Measurements from ENCODE around the gene F7. TPM values are rescaled to one million over a fixed set of nuclear protein-coding genes. Genes with fewer than 3 reads are reported as not detected.

Gene F7
- total and polyA plus RNA-seq, 2 donors (not counting 1 experiment from before 2014, with no cell fraction given): not detected

DNA sequence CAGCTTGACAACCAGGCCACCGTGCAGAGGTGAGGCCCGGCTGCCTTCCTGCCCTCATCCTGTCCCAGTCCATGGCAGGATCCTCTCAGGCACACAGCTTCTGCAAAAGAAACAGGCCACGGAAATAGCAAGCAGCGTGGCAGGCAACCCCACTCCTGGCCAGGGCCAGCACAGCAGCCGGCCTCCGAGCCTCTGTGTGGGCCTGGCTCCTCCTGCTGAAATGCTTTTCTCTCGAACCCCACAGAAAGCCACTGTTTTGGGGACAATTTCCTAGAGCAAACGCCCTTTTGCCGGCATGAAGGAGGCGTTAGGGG is 39.5 kb upstream of the F7 start:
- H3K4me1 Mint-ChIP-seq: no peaks in the 10 kb centered on the region
- CTCF ChIA-PET: no interaction called here

DNA sequence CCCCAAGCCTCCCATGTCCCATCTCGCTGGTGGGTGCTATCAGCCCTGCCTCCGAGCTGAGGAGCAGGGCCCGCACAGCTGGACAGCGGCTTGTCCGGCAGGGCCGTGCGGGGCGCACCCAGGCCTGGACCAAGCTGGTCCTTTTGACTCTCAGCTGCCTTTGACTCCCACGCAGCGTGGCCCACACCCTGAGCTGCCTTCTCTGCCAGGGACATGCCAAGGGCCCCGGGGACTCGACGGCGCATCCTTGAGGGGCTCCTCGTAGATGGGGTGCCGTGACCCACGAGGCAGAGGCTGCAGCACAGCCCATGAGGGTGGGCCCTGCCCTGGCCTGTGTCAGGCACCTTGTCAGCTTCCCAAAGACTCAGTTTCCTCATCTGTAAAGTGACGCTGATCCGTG is 38.8 kb upstream of the F7 start:
- Histone ChIP-seq H3K27me3 (replicated peaks in 1 of 4; ENCODE audit: control extremely low read depth in 1 of 4, control insufficient read depth in 3 of 4, insufficient read depth in 4 of 4, low read length in 3 of 4) (no peaks in the 10 kb centered on the region), H3K79me2 (ENCODE audit: control insufficient read depth, insufficient read depth, low read length) (no peaks in the 10 kb centered on the region), H4K20me1 (ENCODE audit: control insufficient read depth, insufficient read depth, low read length, poor library complexity, severe bottlenecking) (no peaks in the 10 kb centered on the region), H3K36me3 (replicated peaks in 1 of 2; ENCODE audit: control extremely low read depth in 1 of 2, control insufficient read depth in 1 of 2, extremely low read depth in 1 of 2, insufficient read depth in 2 of 2, low read length in 1 of 2) (no peaks in the 10 kb centered on the region), H3K27ac (ENCODE audit: low read length in 2 of 2) (no peak overlapping the region), H3K4me3 (ENCODE audit: control extremely low read depth in 1 of 5, extremely low read depth in 1 of 5, insufficient read depth in 1 of 5, low read depth in 2 of 5, low read length in 4 of 5) (no peak overlapping the region), H3K4me1 (ENCODE audit: control insufficient read depth in 2 of 2, insufficient read depth in 2 of 2, low read length in 2 of 2) (no peaks in the 10 kb centered on the region), H3K4me2 (replicated peaks; ENCODE audit: low read depth, low read length, poor library complexity, severe bottlenecking) (no peak overlapping the region), H2AFZ (ENCODE audit: insufficient read depth, low read depth, low read length, poor library complexity, severe bottlenecking) (no peak overlapping the region), H3K9me3 (ENCODE audit: control extremely low read depth in 1 of 3, control insufficient read depth in 2 of 3, insufficient read depth in 1 of 3, low read length in 2 of 3) (no peaks in the 10 kb centered on the region), H3K9ac (ENCODE audit: low read length) (no peak overlapping the region)
- intact Hi-C loops (cut with micrococcal nuclease): no loop called here
- POLR2A ChIA-PET: no interaction called here
- DNase-seq (no peak), ATAC-seq (ENCODE audit: low read depth) (no peak)
- no peaks in the 10 kb centered on the region for H3K27me3 Mint-ChIP-seq
- WGBS (ENCODE audit: insufficient coverage): 93% methylated on average over 19 of the region's 19 CpGs
- CTCF ChIA-PET: no interaction called here
- TF ChIP-seq, protein P1, sequence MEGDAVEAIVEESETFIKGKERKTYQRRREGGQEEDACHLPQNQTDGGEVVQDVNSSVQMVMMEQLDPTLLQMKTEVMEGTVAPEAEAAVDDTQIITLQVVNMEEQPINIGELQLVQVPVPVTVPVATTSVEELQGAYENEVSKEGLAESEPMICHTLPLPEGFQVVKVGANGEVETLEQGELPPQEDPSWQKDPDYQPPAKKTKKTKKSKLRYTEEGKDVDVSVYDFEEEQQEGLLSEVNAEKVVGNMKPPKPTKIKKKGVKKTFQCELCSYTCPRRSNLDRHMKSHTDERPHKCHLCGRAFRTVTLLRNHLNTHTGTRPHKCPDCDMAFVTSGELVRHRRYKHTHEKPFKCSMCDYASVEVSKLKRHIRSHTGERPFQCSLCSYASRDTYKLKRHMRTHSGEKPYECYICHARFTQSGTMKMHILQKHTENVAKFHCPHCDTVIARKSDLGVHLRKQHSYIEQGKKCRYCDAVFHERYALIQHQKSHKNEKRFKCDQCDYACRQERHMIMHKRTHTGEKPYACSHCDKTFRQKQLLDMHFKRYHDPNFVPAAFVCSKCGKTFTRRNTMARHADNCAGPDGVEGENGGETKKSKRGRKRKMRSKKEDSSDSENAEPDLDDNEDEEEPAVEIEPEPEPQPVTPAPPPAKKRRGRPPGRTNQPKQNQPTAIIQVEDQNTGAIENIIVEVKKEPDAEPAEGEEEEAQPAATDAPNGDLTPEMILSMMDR (IDR thresholded peaks at IDR 0.05): no peak
- TF ChIP-seq EZH2 (IDR thresholded peaks at IDR 0.05; ENCODE audit: borderline replicate concordance, insufficient read depth, low read depth, low read length, poor library complexity, severe bottlenecking): no peak
- H3K27ac Mint-ChIP-seq: no peak overlapping the region
- no peaks in the 10 kb centered on the region for H3K9me3 Mint-ChIP-seq (ENCODE audit: insufficient read depth)
- H3K4me1 Mint-ChIP-seq: no peaks in the 10 kb centered on the region
- no peak overlapping the region for H3K4me3 Mint-ChIP-seq

More for the DNA sequence above, 39.5 kb upstream of the F7 start:
- WGBS (ENCODE audit: insufficient coverage): 91% methylated on average over 10 of the region's 10 CpGs
- Mint-ChIP-seq H3K4me3 (no peak overlapping the region), H3K27me3 (no peaks in the 10 kb centered on the region), H3K27ac (no peak overlapping the region), H3K9me3 (ENCODE audit: insufficient read depth) (no peaks in the 10 kb centered on the region)
- POLR2A ChIA-PET: no interaction called here
- Histone ChIP-seq H2AFZ (ENCODE audit: insufficient read depth, low read depth, low read length, poor library complexity, severe bottlenecking) (no peak overlapping the region), H3K79me2 (ENCODE audit: control insufficient read depth, insufficient read depth, low read length) (no peaks in the 10 kb centered on the region), H3K4me2 (replicated peaks; ENCODE audit: low read depth, low read length, poor library complexity, severe bottlenecking) (no peak overlapping the region), H3K27ac (ENCODE audit: low read length in 2 of 2) (no peak overlapping the region), H4K20me1 (ENCODE audit: control insufficient read depth, insufficient read depth, low read length, poor library complexity, severe bottlenecking) (no peaks in the 10 kb centered on the region), H3K4me1 (ENCODE audit: control insufficient read depth in 2 of 2, insufficient read depth in 2 of 2, low read length in 2 of 2) (no peaks in the 10 kb centered on the region), H3K9ac (ENCODE audit: low read length) (no peak overlapping the region), H3K27me3 (replicated peaks in 1 of 4; ENCODE audit: control extremely low read depth in 1 of 4, control insufficient read depth in 3 of 4, insufficient read depth in 4 of 4, low read length in 3 of 4) (no peaks in the 10 kb centered on the region), H3K36me3 (replicated peaks in 1 of 2; ENCODE audit: control extremely low read depth in 1 of 2, control insufficient read depth in 1 of 2, extremely low read depth in 1 of 2, insufficient read depth in 2 of 2, low read length in 1 of 2) (no peaks in the 10 kb centered on the region), H3K9me3 (ENCODE audit: control extremely low read depth in 1 of 3, control insufficient read depth in 2 of 3, insufficient read depth in 1 of 3, low read length in 2 of 3) (no peaks in the 10 kb centered on the region), H3K4me3 (ENCODE audit: control extremely low read depth in 1 of 5, extremely low read depth in 1 of 5, insufficient read depth in 1 of 5, low read depth in 2 of 5, low read length in 4 of 5) (no peak overlapping the region)
- no peak for DNase-seq
- intact Hi-C loops (cut with micrococcal nuclease): no loop called here
- ATAC-seq (ENCODE audit: low read depth): no peak
- TF ChIP-seq, protein P1 (IDR thresholded peaks at IDR 0.05): no peak

Measured in B cell (primary cell).